Activated T-cell treated with anti-CD3 and anti-CD28 coated beads, Interleukin-2, amount 50 U/mL, for 72 hours (primary cell): Measurements from ENCODE around the gene ANKFN1. TPM values are rescaled to one million over a fixed set of nuclear protein-coding genes. Genes with fewer than 3 reads are reported as not detected.

Source experiments
- ATAC-seq, 2 donors: fragments of 150-1000 bp; cut with Tn5 transposase; replicated peaks in 1 of 2; 2 replicates each; pipeline ENCODE4 v1.10.0; 2021; ENCODE audit warnings: moderate library complexity in 2 of 2, mild to moderate bottlenecking in 1 of 2
- DNase-seq, 2 donors: peaks; one replicate each; pipeline ENCODE4 v3.0.0; 2021 to 2022; ENCODE audit warnings: mixed read lengths in 1 of 2
- H3K27ac Mint-ChIP-seq: one replicate; pipeline ENCODE4 v1.8.0; 2022; ENCODE audit warnings: mild to moderate bottlenecking, moderate library complexity, mixed read lengths
- H3K27me3 Mint-ChIP-seq: one replicate; pipeline ENCODE4 v1.8.0; 2022; ENCODE audit warnings: low read depth, mixed read lengths
- H3K36me3 Mint-ChIP-seq, 2 donors: one replicate each; pipeline ENCODE4 v1.8.0; 2022; ENCODE audit warnings: mixed read lengths in 2 of 2, mild to moderate bottlenecking in 1 of 2; ENCODE audit not compliant: insufficient read depth in 2 of 2
- H3K4me1 Mint-ChIP-seq: one replicate; pipeline ENCODE4 v1.8.0; 2022; ENCODE audit warnings: low read depth, mixed read lengths
- H3K4me3 Mint-ChIP-seq, 2 donors: one replicate each; pipeline ENCODE4 v1.8.0; 2022; ENCODE audit warnings: mild to moderate bottlenecking in 2 of 2, mixed read lengths in 2 of 2, moderate library complexity in 2 of 2
- H3K9me3 Mint-ChIP-seq, 2 donors: one replicate each; pipeline ENCODE4 v1.8.0; 2022; ENCODE audit warnings: mixed read lengths in 2 of 2
- total RNA-seq, 2 donors: library from RNA; stranded (reverse); gene quantifications; one replicate each; pipeline ENCODE4 v1.2.3, GENCODE V29; 2022

ANKFN1 gene
- total RNA-seq, 2 donors from 2014 or later, result not detected

DNA sequence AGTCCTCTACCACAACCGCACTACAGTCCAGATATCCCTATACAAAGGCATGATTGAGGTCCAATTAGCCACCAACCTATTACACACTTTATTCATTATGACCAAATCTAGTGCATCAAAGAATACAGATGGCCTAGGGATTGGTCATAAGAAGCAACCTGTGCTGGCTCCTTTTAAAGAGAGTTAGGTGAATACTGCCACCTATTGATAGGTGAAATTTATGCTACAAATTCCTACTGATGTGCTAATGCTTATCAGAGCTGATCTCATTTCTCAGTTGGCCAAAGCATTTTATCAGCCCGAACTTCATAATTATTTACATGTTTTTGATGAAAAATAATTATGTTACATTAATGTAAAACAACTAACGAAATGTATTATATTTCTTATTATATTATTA is 166.3 kb downstream of the ANKFN1 start:
- H3K4me1 Mint-ChIP-seq, result no peaks in the 10 kb centered on the region
- H3K9me3 Mint-ChIP-seq, result no peaks in the 10 kb centered on the region
- peak in 1 of 2 donors; percentile 55 for ATAC-seq
- no peaks in the 10 kb centered on the region for H3K36me3 Mint-ChIP-seq
- no peak overlapping the region for H3K4me3 Mint-ChIP-seq
- peaks cover 5% of the 10 kb centered on the region for H3K27me3 Mint-ChIP-seq
- no peak for DNase-seq
- H3K27ac Mint-ChIP-seq, result no peak overlapping the region

DNA sequence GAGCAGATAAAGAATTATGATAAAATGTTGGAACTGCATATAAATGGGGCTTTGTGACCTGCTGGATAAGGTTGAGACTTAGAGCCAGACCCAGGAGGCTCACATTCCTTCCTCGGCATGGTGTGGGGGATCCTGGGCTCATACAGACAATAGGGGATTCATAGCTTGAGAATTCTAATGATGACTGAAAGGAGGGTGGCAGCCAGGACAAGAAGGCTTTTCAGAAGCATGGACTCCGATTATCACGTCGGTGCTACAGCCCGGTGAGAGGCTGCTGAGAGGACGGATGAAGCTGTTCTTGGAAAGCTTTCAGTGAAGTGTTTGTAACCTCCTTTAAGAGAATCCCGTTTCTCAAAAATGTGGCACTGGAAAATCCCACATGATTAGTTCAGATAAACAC is 167.2 kb downstream of the ANKFN1 start:
- H3K27me3 Mint-ChIP-seq, result peaks cover 5% of the 10 kb centered on the region
- no peak for DNase-seq

DNA sequence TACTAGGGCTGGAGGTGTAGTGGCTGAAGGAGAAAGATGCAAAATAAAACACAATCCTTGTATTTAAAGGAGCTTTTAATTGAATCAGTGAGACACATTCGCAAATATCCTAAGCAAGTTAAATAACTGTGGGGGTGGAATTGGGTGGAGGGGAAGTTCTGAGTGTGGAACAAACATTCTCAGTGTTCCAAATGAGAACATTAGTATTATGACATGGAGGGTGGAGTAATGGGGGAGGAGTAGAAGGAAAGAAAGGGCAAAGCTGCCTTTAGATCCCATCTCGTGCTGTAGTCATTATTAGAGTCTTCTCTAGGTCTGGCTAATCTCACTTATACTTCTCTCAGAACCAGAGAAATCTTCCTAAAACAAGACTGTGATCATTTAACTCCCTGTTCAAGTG is 169.7 kb downstream of the ANKFN1 start:
- H3K4me3 Mint-ChIP-seq, result no peak overlapping the region
- no peak overlapping the region for H3K27ac Mint-ChIP-seq
- H3K36me3 Mint-ChIP-seq, result no peaks in the 10 kb centered on the region
- DNase-seq (no peak), ATAC-seq (no peak)
- peaks cover 5% of the 10 kb centered on the region for H3K27me3 Mint-ChIP-seq
- no peaks in the 10 kb centered on the region for H3K9me3 Mint-ChIP-seq
- H3K4me1 Mint-ChIP-seq, result no peaks in the 10 kb centered on the region

More for the DNA sequence above, 167.2 kb downstream of the ANKFN1 start:
- Mint-ChIP-seq H3K4me3 (no peak overlapping the region), H3K36me3 (no peaks in the 10 kb centered on the region), H3K9me3 (no peaks in the 10 kb centered on the region), H3K27ac (no peak overlapping the region), H3K4me1 (no peaks in the 10 kb centered on the region)
- no peak for ATAC-seq

DNA sequence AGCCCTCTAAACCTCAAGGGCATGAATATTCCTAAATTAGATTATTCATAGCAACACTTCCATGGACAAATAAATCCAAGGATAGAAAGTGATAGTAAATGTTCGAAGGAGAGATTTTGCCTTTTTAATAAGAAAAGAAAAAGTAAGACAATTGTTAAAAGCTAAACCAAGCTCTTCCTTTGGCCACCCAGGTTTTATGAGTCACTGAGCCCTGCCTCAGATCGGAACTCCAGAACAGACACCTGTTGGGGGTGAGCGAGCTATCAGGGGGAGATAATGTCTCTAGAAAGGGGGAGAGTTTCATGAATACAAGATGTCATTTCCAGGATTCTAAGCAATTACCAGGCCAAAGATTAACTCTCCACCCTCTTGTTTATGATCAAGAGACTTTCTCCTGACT is 171.4 kb downstream of the ANKFN1 start:
- no peaks in the 10 kb centered on the region for H3K36me3 Mint-ChIP-seq
- no peak overlapping the region for H3K4me3 Mint-ChIP-seq
- peaks cover 5% of the 10 kb centered on the region for H3K27me3 Mint-ChIP-seq
- DNase-seq, result no peak
- no peak overlapping the region for H3K27ac Mint-ChIP-seq
- H3K9me3 Mint-ChIP-seq, result no peaks in the 10 kb centered on the region
- H3K4me1 Mint-ChIP-seq, result no peaks in the 10 kb centered on the region
- ATAC-seq, result no peak

DNA sequence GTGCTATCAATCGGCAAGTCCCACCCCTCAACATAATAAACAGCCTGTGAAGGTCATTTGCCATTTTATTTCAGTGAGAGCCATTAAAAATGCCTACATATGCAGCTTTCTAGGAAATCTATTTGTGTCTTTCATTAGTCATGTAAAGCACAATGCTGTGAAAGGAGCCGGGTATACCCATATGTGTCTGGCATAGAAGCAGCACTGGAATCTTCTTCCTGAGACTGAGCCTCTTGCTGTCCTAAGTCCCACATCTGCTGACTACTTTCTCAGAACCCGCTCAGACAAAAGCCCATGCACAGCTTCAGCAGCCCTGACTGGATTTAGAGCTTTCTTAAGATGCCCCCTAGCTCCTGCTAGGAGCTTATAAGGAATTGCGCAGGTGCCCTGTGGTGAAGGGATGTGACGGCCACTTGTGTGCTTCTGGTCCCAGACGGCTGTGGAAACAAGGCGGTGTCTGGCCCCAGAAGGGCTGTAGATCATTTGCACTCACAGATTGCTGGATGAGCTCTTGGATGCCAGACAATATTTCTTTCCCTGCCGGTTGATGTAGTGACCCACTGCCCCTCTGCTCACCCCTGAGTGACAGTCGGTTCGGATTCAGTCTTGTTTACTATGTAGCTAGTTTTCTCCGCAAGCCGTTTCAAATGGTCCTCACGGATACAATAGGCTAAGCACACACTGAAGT is 172.2 kb downstream of the ANKFN1 start:
- no peak overlapping the region for H3K27ac Mint-ChIP-seq
- ATAC-seq (no peak), DNase-seq (no peak)
- H3K4me1 Mint-ChIP-seq, result no peaks in the 10 kb centered on the region
- H3K9me3 Mint-ChIP-seq, result no peaks in the 10 kb centered on the region
- peaks cover 5% of the 10 kb centered on the region for H3K27me3 Mint-ChIP-seq
- no peak overlapping the region for H3K4me3 Mint-ChIP-seq
- no peaks in the 10 kb centered on the region for H3K36me3 Mint-ChIP-seq

DNA sequence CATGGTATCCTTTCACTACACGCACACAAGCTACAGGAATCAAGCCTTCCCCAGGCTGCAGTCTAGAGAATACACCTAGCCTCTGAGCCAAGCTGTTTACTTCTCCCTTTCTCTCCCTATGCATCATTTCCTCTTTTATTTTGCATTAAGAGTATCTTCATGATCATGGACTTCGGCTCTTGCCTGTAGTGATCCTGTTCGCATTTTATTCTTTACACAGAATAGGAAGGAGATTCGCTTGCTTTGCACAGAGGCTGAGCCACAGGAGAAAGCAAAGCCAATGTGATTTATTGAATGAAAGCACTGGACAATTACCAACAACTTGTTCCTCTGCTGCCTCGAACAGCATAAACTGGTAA is 172.7 kb downstream of the ANKFN1 start:
- H3K9me3 Mint-ChIP-seq, result no peaks in the 10 kb centered on the region
- H3K36me3 Mint-ChIP-seq, result no peaks in the 10 kb centered on the region
- no peak overlapping the region for H3K4me3 Mint-ChIP-seq
- ATAC-seq (no peak), DNase-seq (no peak)
- H3K4me1 Mint-ChIP-seq, result no peaks in the 10 kb centered on the region
- H3K27me3 Mint-ChIP-seq, result peaks cover 5% of the 10 kb centered on the region
- no peak overlapping the region for H3K27ac Mint-ChIP-seq

DNA sequence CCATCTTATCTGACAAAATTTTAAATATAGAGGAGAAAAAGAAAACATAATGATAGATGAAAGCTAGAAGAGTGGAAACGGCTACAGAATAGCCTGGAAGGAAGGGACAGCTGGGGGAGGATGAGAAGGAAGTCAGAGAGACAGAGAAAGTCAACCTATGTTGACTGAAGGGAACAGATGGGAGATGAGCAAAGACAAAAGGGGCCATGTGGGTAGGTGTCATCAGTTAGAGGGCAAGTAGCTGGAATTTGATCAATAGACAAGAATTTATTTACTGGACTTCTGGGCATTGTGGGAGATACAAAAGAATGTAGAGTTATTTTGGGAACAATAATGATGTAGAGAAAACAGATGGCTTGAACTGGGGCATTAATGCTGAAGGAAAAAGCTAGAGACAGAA is 194.4 kb downstream of the ANKFN1 start:
- no peak overlapping the region for H3K4me3 Mint-ChIP-seq
- peaks cover 12% of the 10 kb centered on the region for H3K27me3 Mint-ChIP-seq
- ATAC-seq, result no peak
- no peak overlapping the region for H3K27ac Mint-ChIP-seq
- H3K36me3 Mint-ChIP-seq, result peaks cover 2 to 4% of the 10 kb centered on the region in 2 donors
- H3K9me3 Mint-ChIP-seq, result peaks cover 0 to 3% of the 10 kb centered on the region in 2 donors
- no peaks in the 10 kb centered on the region for H3K4me1 Mint-ChIP-seq
- no peak for DNase-seq

DNA sequence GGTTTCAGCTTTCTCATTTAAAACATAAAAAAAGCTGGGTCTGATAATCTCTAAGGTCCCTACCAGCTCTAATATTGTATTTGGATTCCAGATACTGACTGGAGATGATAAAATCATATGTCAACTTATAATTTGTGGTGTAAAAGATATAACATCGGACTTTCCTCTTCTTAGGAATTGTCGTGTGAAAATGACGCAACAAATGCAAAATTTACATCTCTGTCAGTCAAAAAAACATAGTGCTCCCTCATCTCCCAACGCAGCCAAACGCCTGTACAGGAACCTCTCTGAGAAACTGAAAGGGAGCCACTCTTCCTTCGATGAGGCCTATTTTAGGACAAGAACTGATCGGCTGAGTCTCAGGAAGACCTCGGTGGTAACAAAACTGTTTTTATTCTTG is 197.3 kb downstream of the ANKFN1 start:
- Mint-ChIP-seq H3K27ac (no peak overlapping the region), H3K9me3 (no peaks in the 10 kb centered on the region), H3K4me3 (no peak overlapping the region), H3K4me1 (no peaks in the 10 kb centered on the region), H3K27me3 (no peaks in the 10 kb centered on the region), H3K36me3 (no peaks in the 10 kb centered on the region)
- ATAC-seq (no peak), DNase-seq (no peak)

DNA sequence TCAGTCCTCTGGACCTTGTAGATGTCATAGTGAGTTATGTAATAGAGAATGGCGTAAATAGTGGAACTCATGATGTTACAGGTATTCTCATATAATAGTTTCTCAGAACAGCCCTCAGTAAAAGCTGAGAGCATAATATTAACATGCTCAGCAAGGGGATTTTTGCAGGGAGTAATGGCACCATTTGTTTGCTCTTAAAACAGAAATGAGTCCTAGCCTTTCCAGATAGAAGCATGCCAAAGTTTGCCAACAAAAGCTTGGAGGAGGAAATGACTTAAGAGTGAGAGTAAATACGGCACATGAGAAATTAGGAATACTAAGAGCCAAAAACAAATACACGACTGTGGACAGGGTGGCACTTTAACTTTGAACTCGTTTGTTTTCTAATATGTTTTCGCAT is 198.4 kb downstream of the ANKFN1 start:
- ATAC-seq, result no peak

DNA sequence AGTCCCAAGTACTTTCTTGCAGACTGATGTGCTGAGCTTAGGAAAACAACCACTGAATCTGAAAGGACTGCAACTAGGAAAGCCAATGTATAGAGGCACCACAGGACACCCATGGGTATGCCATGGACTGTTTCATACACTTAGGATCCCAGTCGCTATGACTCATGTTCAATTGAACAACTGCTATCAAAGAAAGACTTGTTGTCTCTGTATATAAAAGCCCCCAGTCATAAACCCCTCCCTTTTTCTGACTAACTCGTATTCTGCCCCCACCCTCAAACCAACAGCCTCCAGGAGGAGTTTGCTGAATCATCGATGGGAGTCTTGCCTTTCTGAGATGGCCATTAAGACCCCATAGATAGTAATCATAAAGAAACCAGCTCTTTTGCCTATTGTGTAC is 205.4 kb downstream of the ANKFN1 start:
- ATAC-seq (no peak), DNase-seq (no peak)
- Mint-ChIP-seq H3K4me3 (no peak overlapping the region), H3K9me3 (no peaks in the 10 kb centered on the region), H3K27ac (no peak overlapping the region), H3K36me3 (no peaks in the 10 kb centered on the region), H3K27me3 (peaks cover 5% of the 10 kb centered on the region), H3K4me1 (no peaks in the 10 kb centered on the region)

More for the DNA sequence above, 198.4 kb downstream of the ANKFN1 start:
- Mint-ChIP-seq H3K36me3 (no peaks in the 10 kb centered on the region), H3K4me1 (no peaks in the 10 kb centered on the region), H3K27ac (no peak overlapping the region), H3K4me3 (no peak overlapping the region), H3K27me3 (no peaks in the 10 kb centered on the region), H3K9me3 (no peaks in the 10 kb centered on the region)
- no peak for DNase-seq

DNA sequence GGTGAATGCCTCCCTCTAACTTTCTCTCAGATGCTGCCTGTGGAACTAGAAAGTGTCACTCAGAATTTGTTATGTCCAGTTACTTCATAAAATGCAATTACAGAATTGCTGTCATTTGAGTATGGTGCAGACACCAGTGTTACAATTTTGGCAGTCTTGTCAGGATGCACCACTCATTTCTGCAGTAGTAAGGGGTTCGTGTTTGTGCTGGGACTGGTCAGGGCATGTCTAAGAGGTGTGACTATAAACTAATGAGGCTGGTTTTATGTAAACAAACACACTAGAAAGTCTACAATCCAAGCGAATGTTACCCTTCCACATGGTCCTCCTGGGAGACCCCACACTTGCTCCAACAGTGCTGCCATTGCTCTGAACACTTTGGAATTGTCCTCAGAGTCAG is 206.2 kb downstream of the ANKFN1 start:
- Mint-ChIP-seq H3K36me3 (no peaks in the 10 kb centered on the region), H3K9me3 (no peaks in the 10 kb centered on the region), H3K4me3 (no peak overlapping the region)

DNA sequence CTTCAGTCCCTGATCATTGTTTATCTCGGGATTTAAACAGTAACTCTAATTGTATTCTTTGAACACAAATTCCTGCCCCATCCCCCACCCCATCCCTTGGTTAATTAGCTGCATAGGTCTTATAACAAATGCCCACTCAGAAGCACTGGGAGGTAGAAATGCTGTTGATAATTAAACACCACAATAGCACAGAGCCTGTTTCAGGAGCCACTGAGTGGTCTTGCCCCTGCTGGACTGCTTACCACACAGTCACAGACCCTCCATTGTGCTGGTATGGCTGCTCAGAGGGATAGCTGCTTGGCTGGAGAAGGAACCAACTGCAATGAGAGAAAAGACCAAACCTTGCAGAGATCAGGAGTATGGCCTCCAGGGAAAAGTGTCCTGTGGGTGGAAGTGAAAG is 214.1 kb downstream of the ANKFN1 start:
- Mint-ChIP-seq H3K27ac (no peak overlapping the region), H3K4me1 (no peaks in the 10 kb centered on the region), H3K9me3 (no peaks in the 10 kb centered on the region), H3K4me3 (no peak overlapping the region), H3K27me3 (peaks cover 5% of the 10 kb centered on the region), H3K36me3 (no peaks in the 10 kb centered on the region)
- DNase-seq (no peak), ATAC-seq (no peak)

More for the DNA sequence above, 206.2 kb downstream of the ANKFN1 start:
- Mint-ChIP-seq H3K4me1 (no peaks in the 10 kb centered on the region), H3K27ac (no peak overlapping the region), H3K27me3 (peaks cover 5% of the 10 kb centered on the region)
- ATAC-seq, result no peak
- DNase-seq, result no peak

DNA sequence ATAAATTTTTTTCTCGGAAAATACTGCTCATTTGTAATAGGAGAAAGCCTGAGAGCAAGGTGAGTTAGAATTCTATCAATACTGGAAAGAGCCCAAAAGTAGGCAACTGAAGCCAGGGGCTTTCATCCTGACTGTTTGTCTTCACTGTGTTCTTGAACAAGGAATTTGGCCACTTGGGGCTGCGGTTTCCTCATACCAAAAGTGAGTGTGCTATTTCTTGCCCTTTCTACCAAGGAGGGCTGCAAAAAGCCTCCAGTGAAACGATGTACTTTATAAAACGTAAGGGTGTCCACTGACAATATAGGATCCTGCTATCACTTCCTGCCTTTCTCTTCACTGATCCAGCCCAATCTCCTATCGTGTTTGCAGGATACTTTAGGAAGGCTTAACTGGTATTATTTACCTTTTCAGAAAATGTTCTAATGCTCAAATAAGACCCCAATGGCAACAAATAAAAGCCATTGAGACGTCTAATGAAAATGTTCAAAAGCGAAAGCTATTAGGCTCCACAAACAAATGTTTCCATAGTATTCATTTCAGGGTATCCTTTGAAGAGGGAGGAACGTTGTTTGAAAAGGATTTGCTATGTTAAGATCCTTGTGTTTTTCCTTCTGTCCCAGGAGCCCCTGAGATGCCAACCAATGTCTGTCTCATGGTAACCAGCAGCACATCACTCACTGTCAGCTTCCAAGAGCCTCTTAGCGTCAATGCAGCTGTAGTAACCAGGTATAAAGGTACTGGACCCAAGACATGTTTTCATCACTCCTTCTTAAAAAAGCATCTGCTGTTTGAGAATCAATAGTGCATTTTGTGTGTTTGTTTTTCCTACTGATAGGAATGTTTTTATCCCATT is 220.9 kb downstream of the ANKFN1 start:
- DNase-seq, result no peak
- no peaks in the 10 kb centered on the region for H3K9me3 Mint-ChIP-seq
- no peak overlapping the region for H3K27ac Mint-ChIP-seq
- no peaks in the 10 kb centered on the region for H3K36me3 Mint-ChIP-seq
- no peak for ATAC-seq
- no peaks in the 10 kb centered on the region for H3K4me1 Mint-ChIP-seq
- H3K27me3 Mint-ChIP-seq, result no peaks in the 10 kb centered on the region
- no peak overlapping the region for H3K4me3 Mint-ChIP-seq

DNA sequence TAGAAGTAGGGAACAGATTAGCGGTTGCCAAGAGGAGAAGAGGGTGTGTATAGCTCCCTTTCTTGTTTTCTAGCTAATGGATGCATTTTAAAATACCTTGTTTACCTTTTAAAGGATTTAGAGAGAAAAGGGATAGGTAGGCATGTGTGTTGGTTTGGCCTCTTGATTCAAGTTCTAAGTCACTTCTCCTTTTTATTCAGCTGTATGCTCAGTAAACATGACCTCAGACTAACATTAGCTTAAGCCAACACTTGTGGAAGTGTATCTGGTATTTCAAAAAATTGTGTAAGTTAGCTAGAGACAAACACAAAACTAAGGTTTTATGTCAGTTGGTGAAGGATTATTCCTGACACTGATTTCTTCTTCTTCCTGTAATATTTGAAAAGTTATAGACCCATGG is 236.1 kb downstream of the ANKFN1 start:
- H3K4me1 Mint-ChIP-seq, result no peaks in the 10 kb centered on the region

More for the DNA sequence above, 236.1 kb downstream of the ANKFN1 start:
- H3K27ac Mint-ChIP-seq, result no peak overlapping the region
- ATAC-seq, result no peak
- no peaks in the 10 kb centered on the region for H3K9me3 Mint-ChIP-seq
- no peaks in the 10 kb centered on the region for H3K36me3 Mint-ChIP-seq
- no peaks in the 10 kb centered on the region for H3K27me3 Mint-ChIP-seq
- DNase-seq, result no peak
- H3K4me3 Mint-ChIP-seq, result no peak overlapping the region
